ENCODE results near the gene RAB11FIP4. TPM values are rescaled to one million over a fixed set of nuclear protein-coding genes. Genes with fewer than 3 reads are reported as not detected.
A peak's percentile ranks its signal among the peaks of the same experiment; 100 is the strongest.

RAB11FIP4 gene
- total RNA-seq, 1 donor from 2014 or later, result 32.4 TPM

DNA sequence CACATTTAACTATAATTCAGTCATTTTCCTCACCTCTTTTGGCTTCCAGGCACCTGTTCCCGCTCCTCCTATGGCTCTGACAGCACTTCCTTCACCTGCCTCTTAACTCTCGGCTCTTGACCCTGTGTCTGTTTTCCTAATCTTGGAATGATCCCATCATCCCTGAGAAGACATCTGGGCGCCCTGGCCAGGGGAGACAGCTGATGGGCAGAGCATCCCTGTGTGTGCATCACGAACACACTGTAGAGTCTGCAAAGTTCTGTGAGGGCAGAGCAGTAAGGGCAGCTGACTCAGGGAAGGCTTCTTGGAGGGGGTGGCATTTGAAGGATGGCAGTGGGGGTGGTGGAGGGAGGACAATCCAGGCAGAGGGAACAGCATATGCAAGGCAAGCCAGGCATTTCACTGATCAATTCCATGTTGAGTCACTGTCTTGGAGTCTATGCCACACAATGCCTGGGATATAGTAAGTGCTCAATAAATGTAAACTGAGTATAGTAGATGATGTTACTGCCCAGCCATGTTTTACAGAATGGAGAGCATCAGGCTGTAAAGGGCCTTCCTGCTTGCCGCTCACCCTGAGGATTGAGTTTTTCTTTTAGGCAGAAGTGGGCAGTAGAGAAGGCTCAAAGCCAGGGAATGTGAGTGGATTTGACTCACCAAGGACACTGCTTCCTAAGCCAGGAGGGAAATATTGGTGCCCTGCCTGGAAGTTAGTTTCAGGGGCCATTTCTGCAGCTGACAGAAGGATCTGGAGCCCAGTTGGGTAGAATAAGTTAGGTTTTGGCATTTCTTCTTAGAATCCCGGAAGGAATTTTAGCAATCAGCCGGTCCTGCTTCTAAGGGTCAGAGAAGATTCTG lies 5.8 kb upstream of the RAB11FIP4 start:
- TF ChIP-seq, protein P1, sequence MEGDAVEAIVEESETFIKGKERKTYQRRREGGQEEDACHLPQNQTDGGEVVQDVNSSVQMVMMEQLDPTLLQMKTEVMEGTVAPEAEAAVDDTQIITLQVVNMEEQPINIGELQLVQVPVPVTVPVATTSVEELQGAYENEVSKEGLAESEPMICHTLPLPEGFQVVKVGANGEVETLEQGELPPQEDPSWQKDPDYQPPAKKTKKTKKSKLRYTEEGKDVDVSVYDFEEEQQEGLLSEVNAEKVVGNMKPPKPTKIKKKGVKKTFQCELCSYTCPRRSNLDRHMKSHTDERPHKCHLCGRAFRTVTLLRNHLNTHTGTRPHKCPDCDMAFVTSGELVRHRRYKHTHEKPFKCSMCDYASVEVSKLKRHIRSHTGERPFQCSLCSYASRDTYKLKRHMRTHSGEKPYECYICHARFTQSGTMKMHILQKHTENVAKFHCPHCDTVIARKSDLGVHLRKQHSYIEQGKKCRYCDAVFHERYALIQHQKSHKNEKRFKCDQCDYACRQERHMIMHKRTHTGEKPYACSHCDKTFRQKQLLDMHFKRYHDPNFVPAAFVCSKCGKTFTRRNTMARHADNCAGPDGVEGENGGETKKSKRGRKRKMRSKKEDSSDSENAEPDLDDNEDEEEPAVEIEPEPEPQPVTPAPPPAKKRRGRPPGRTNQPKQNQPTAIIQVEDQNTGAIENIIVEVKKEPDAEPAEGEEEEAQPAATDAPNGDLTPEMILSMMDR (conservative IDR thresholded peaks at IDR 0.05), result no peak
- H3K36me3 Mint-ChIP-seq, result peaks cover 3% of the 10 kb centered on the region
- H3K4me1 Mint-ChIP-seq (ENCODE audit: unreplicated experiment), result peaks cover 7% of the 10 kb centered on the region
- DNase-seq (ENCODE audit: extremely low spot score, unreplicated experiment), result no peak
- H3K4me3 Mint-ChIP-seq, result no peak overlapping the region
- no peak overlapping the region for H3K27ac Mint-ChIP-seq
- no peaks in the 10 kb centered on the region for H3K9me3 Mint-ChIP-seq
- peaks cover 23% of the 10 kb centered on the region for H3K27me3 Mint-ChIP-seq

DNA sequence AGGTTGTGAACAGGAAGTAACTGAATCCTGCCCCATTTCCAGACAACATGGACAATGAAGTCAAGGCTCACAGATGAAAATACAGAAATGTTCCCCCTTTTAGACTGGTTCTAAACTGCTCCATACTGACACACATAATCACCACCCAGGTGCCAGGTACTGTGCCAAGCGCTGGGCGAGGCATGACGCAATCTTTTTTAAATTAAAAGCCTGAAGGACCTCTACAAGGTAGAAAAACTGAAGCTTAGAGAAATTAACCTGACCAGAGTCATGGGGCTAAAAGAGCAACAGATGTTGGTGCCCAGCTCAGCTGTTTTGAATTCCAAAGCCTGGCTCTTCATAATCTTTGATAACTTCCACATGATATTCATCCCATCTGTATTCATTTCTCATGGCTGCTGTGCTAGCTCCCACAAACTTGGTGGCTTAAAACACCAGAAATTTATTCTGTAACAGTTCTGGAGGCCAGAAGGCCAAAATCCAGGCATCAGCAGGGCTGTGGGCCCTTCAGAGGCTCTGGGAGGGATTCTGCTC lies 4.9 kb upstream of the RAB11FIP4 start:
- DNase-seq (ENCODE audit: extremely low spot score, unreplicated experiment), result no peak
- Mint-ChIP-seq H3K9me3 (no peaks in the 10 kb centered on the region), H3K27me3 (peaks cover 27% of the 10 kb centered on the region), H3K27ac (no peak overlapping the region), H3K4me3 (no peak overlapping the region), H3K4me1 (ENCODE audit: unreplicated experiment) (peaks cover 7% of the 10 kb centered on the region), H3K36me3 (peaks cover 3% of the 10 kb centered on the region)
- TF ChIP-seq, protein P1 (conservative IDR thresholded peaks at IDR 0.05), result no peak

DNA sequence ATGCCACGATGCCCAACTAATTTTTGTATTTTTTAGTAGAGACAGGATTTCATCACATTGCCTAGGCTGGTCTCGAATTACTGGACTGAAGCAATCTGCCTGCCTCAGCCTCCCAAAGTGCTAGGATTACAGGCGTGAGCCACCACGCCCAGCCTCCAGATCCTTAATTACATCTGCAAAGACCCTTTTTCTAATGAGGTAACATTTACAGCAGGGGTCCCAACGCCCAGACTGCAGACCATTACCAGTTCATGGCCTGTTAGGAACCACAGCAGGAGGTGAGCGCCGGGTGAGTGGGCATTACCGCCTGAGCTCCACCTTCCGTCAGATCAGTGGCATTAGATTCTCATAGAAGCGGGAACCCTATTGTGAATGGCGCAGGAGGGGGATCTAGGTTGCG lies 4.0 kb upstream of the RAB11FIP4 start:
- H3K27ac Mint-ChIP-seq, result no peak overlapping the region
- peaks cover 30% of the 10 kb centered on the region for H3K27me3 Mint-ChIP-seq
- H3K4me1 Mint-ChIP-seq (ENCODE audit: unreplicated experiment), result peaks cover 7% of the 10 kb centered on the region
- no peaks in the 10 kb centered on the region for H3K9me3 Mint-ChIP-seq
- DNase-seq (ENCODE audit: extremely low spot score, unreplicated experiment), result peak; percentile 39
- TF ChIP-seq, protein P1 (conservative IDR thresholded peaks at IDR 0.05), result no peak
- H3K4me3 Mint-ChIP-seq, result no peak overlapping the region
- H3K36me3 Mint-ChIP-seq, result peaks cover 3% of the 10 kb centered on the region

DNA sequence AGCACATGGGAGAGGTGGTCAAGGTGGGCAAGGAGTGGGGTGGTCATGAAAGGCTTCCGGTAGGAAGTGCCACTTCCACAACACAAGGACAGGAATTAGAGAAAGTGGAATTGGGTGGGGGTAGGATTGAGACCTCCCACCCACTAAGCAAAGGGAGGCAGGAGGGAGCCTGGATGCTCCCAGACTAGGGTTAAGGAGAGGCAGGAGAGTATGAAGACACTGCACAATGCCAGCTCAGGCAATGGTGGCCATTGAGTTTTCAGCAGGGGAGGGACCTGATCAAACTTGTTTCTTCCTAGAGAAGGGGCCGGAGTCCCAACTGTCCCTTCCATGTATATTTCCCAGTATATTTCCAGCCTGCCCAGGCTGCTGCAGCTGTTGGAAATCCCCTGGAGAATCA lies 3.1 kb upstream of the RAB11FIP4 start:
- no peaks in the 10 kb centered on the region for H3K9me3 Mint-ChIP-seq
- TF ChIP-seq, protein P1 (conservative IDR thresholded peaks at IDR 0.05), result no peak
- H3K27me3 Mint-ChIP-seq, result peaks cover 39% of the 10 kb centered on the region
- peak overlapping the region; percentile 53 for H3K4me3 Mint-ChIP-seq
- no peak overlapping the region for H3K27ac Mint-ChIP-seq
- peaks cover under 1% of the 10 kb centered on the region for H3K36me3 Mint-ChIP-seq
- DNase-seq (ENCODE audit: extremely low spot score, unreplicated experiment), result peak; percentile 39
- H3K4me1 Mint-ChIP-seq (ENCODE audit: unreplicated experiment), result peaks cover 7% of the 10 kb centered on the region

DNA sequence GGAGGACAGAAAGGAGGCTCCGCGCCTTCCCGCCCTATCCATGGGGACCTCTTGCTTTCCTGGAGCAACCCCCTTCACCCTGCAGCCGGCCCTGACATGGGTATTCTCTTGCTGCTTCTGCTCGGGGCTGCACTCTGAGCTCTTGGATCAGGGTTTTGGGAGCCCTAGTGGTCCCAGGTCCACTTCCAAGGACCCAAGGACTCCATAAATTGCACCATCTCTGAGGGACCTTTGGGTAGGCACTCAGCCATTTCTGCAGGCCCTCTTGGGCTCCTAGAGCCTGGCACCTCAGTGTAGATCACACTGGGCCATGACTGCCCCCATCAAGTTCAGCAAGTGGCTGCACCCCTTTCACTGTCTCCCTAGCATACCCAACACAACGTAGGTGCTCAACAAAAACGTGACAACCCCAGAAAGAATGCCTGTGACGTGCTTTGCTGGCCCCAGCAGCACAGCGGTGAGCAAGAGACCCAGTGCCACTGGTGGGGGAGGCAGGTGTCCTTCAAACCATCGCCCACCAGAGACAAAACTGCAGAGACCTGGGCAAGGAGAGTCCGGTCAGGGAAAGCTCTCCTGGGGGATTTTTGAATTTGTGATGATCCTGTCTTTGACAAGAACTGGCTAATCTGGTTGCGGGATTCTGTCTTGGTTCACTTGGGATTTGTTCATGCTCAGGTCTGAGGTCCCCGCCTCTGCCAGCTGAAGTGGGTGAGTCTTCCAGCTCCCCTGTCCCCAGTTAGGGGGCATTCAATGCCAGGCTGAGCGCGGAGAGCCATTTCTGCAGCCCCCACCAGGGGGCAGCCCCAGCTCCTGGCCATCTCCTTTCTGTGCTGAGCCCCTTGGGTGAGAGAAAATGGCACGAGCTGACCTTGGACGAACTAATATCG lies 2.5 kb upstream of the RAB11FIP4 start:
- Mint-ChIP-seq H3K4me3 (no peak overlapping the region), H3K9me3 (no peaks in the 10 kb centered on the region), H3K27ac (no peak overlapping the region), H3K36me3 (no peaks in the 10 kb centered on the region), H3K27me3 (peaks cover 46% of the 10 kb centered on the region), H3K4me1 (ENCODE audit: unreplicated experiment) (peaks cover 7% of the 10 kb centered on the region)
- DNase-seq (ENCODE audit: extremely low spot score, unreplicated experiment), result peak; percentile 71
- TF ChIP-seq, protein P1 (conservative IDR thresholded peaks at IDR 0.05), result peak; percentile 84
